Brain microvascular endothelial cell (primary cell): ENCODE measurements around the gene REPS1.

ENCODE experiments used
- DNase-seq: peaks from one replicate; pipeline ENCODE4 v3.0.0-alpha.2; 2020
- H3K27ac ChIP-seq: fragments of 250-450 bp; sonication (Bioruptor Pico); 2 replicates; pipeline ENCODE4 v1.5.1; 2020; ENCODE audit warnings: mild to moderate bottlenecking, moderate library complexity
- H3K27me3 ChIP-seq: fragments of 250-450 bp; sonication (Bioruptor Pico); replicated peaks from 2 replicates; pipeline ENCODE4 v1.5.1; 2020; ENCODE audit warnings: mild to moderate bottlenecking
- H3K36me3 ChIP-seq: fragments of 250-450 bp; sonication (Bioruptor Pico); replicated peaks from 2 replicates; pipeline ENCODE4 v1.5.1; 2020; ENCODE audit warnings: mild to moderate bottlenecking
- H3K4me3 ChIP-seq: 2 replicates; pipeline ENCODE4 v1.5.1; 2011; ENCODE audit warnings: low read depth, mild to moderate bottlenecking, control low read depth, low read length, moderate library complexity
- in situ Hi-C: cut with HindIII; loops from 2 replicates; pipeline ENCODE4 v1.10.0; 2017; ENCODE audit warnings: low sequenced_read_pairs, low pct_ligation_motif_present
- TF ChIP-seq, protein P1 (sequence below): IDR thresholded peaks from 2 replicates; pipeline ENCODE4 v1.5.1; 2011; ENCODE audit warnings: low read depth, mild to moderate bottlenecking, moderate library complexity, low read length, control low read depth, inconsistent platforms; ENCODE audit errors: missing control alignments

REPS1 gene

DNA sequence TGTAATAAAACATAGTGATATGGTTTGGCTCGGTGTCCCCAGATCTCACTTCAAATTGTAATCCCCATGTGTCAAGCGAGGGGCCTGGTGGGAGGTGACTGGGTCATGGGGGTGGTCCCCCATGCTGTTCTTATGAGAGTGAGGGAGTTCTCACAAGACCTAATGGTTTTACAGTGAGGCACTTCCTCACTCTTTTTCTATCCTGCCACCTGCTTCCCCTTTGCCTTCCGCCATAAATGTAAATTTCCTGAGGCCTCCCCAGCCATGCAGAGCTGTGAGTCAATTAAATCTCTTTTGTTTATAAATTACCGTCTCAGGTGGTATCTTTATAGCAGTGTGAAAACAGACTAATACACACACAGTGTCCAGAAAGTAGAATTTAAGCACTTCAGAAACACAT lies 78.5 kb downstream of the REPS1 start:
- no peak for DNase-seq
- Histone ChIP-seq H3K36me3 (peaks cover 20% of the 10 kb centered on the region), H3K27me3 (no peaks in the 10 kb centered on the region), H3K27ac (no peak overlapping the region), H3K4me3 (no peak overlapping the region)
- in situ Hi-C loops, result no loop called here
- TF ChIP-seq, protein P1, sequence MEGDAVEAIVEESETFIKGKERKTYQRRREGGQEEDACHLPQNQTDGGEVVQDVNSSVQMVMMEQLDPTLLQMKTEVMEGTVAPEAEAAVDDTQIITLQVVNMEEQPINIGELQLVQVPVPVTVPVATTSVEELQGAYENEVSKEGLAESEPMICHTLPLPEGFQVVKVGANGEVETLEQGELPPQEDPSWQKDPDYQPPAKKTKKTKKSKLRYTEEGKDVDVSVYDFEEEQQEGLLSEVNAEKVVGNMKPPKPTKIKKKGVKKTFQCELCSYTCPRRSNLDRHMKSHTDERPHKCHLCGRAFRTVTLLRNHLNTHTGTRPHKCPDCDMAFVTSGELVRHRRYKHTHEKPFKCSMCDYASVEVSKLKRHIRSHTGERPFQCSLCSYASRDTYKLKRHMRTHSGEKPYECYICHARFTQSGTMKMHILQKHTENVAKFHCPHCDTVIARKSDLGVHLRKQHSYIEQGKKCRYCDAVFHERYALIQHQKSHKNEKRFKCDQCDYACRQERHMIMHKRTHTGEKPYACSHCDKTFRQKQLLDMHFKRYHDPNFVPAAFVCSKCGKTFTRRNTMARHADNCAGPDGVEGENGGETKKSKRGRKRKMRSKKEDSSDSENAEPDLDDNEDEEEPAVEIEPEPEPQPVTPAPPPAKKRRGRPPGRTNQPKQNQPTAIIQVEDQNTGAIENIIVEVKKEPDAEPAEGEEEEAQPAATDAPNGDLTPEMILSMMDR, result no peak

- in situ Hi-C loops, result no loop called here
- no peak for DNase-seq
- Histone ChIP-seq H3K36me3 (peaks cover 13% of the 10 kb centered on the region), H3K27ac (no peak overlapping the region), H3K27me3 (no peaks in the 10 kb centered on the region), H3K4me3 (no peak overlapping the region)
- TF ChIP-seq, protein P1, result no peak
These were observed 80.9 kb downstream of the REPS1 start for GRCh38 chr6:138907167-138907566.

DNA sequence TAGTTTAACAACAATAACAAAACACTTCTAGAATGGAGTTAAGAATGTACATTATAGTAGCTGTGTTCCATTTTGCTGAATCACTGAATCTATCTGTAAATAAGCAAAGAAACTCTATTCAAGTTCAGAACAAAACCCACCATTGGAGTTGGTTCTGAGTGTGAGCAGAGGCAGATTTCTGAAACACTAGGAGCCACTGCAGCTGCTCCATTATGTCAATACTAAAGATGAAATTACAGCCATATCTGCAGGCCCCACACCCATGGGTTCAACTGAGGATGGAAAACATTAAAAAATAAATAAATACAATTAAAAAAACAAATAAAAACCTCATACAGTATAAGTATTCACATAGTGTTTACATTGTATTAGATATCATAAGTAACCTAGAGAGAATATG lies 91.0 kb downstream of the REPS1 start:
- Histone ChIP-seq H3K27ac (no peak overlapping the region), H3K36me3 (no peaks in the 10 kb centered on the region), H3K27me3 (no peaks in the 10 kb centered on the region), H3K4me3 (no peak overlapping the region)
- in situ Hi-C loops, result no loop called here
- TF ChIP-seq, protein P1, result no peak
- no peak for DNase-seq

GRCh38 chr6:138896104-138896756 lies 91.8 kb downstream of the REPS1 start:
- TF ChIP-seq, protein P1, result no peak
- H3K27me3 ChIP-seq, result no peaks in the 10 kb centered on the region
- in situ Hi-C loops, result no loop called here
- no peak for DNase-seq
- H3K27ac ChIP-seq, result no peak overlapping the region
- no peak overlapping the region for H3K4me3 ChIP-seq
- no peaks in the 10 kb centered on the region for H3K36me3 ChIP-seq

- in situ Hi-C loops, result no loop called here
- DNase-seq, result peak; percentile 14
- TF ChIP-seq, protein P1, result no peak
- no peaks in the 10 kb centered on the region for H3K36me3 ChIP-seq
- H3K4me3 ChIP-seq, result no peak overlapping the region
- H3K27me3 ChIP-seq, result no peaks in the 10 kb centered on the region
- H3K27ac ChIP-seq, result no peak overlapping the region
These were observed 96.6 kb downstream of the REPS1 start for GRCh38 chr6:138891255-138891986.
